IMR-90 (cell line): ENCODE results near the gene KCNK7.

ENCODE experiments used
- BHLHE40 ChIP-seq: fragments of 150-350 bp; IDR thresholded peaks from 2 replicates; pipeline ENCODE4 v1.6.1; 2016; ENCODE audit warnings: mild to moderate bottlenecking, low read depth, low read length
- CEBPB ChIP-seq: IDR thresholded peaks from 2 replicates; pipeline ENCODE4 v1.6.1; 2012; ENCODE audit warnings: low read depth, low read length, improper control_type of control experiment
- CHD1 ChIP-seq: IDR thresholded peaks from 2 replicates; pipeline ENCODE4 v1.6.1; 2012; ENCODE audit warnings: low read depth, low read length, improper control_type of control experiment
- FOS ChIP-seq: fragments of 150-350 bp; IDR thresholded peaks from 2 replicates; pipeline ENCODE4 v1.6.1; 2016; ENCODE audit warnings: low read depth, low read length
- MAFK ChIP-seq: IDR thresholded peaks from 2 replicates; pipeline ENCODE4 v1.6.1; 2012; ENCODE audit warnings: low read depth, low read length, improper control_type of control experiment
- MXI1 ChIP-seq: IDR thresholded peaks from 2 replicates; pipeline ENCODE4 v1.6.1; 2012; ENCODE audit warnings: low read depth, mild to moderate bottlenecking, low read length, moderate library complexity, borderline replicate concordance
- NFE2L2 ChIP-seq: fragments of 150-350 bp; IDR thresholded peaks from 2 replicates; pipeline ENCODE4 v1.6.1; 2016; ENCODE audit warnings: low read depth, mild to moderate bottlenecking, low read length
- POLR2A ChIP-seq: IDR thresholded peaks from 2 replicates; pipeline ENCODE4 v1.6.1; 2012; ENCODE audit warnings: mild to moderate bottlenecking, low read depth, low read length
- RCOR1 ChIP-seq: IDR thresholded peaks from 2 replicates; pipeline ENCODE4 v1.6.1; 2012; ENCODE audit warnings: mild to moderate bottlenecking, low read length, improper control_type of control experiment; ENCODE audit not compliant: insufficient replicate concordance
- SMC3 ChIP-seq: fragments of 150-350 bp; IDR thresholded peaks from 2 replicates; pipeline ENCODE4 v1.6.1; 2016; ENCODE audit warnings: low read depth, mild to moderate bottlenecking, antibody characterized with exemption, low read length, moderate library complexity
- TF ChIP-seq, protein P1 (sequence below): conservative IDR thresholded peaks from 2 replicates; pipeline ENCODE4 v1.5.1; 2012; ENCODE audit warnings: mild to moderate bottlenecking, low read depth, low read length, improper control_type of control experiment
- TF ChIP-seq, protein P2 (sequence below): fragments of 150-350 bp; IDR thresholded peaks from 2 replicates; pipeline ENCODE4 v1.6.1; 2017; ENCODE audit warnings: mild to moderate bottlenecking, antibody characterized with exemption, low read length, low read depth

DNA sequence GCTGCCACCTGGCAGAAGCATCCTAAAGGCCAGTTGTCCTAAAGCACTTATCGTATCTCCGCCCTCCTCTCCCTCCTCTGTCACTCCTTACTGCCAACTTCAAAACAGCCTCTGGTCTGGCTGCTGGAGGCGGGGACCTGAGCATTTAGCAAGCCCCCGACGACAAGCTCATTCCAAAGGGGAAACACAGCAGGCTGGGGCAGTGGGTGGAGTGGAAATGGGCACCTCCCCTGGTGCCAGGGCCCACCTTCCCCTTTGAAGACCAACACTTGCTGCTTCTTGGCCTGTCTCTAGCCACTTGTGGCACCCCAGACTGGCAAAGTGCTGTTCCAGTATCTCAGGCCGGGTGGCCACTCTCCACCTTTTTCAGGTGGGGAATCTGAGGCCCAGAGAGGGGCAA, 14.8 kb upstream of the KCNK7 start:
- TF ChIP-seq POLR2A: no peak
- TF ChIP-seq, protein P1, sequence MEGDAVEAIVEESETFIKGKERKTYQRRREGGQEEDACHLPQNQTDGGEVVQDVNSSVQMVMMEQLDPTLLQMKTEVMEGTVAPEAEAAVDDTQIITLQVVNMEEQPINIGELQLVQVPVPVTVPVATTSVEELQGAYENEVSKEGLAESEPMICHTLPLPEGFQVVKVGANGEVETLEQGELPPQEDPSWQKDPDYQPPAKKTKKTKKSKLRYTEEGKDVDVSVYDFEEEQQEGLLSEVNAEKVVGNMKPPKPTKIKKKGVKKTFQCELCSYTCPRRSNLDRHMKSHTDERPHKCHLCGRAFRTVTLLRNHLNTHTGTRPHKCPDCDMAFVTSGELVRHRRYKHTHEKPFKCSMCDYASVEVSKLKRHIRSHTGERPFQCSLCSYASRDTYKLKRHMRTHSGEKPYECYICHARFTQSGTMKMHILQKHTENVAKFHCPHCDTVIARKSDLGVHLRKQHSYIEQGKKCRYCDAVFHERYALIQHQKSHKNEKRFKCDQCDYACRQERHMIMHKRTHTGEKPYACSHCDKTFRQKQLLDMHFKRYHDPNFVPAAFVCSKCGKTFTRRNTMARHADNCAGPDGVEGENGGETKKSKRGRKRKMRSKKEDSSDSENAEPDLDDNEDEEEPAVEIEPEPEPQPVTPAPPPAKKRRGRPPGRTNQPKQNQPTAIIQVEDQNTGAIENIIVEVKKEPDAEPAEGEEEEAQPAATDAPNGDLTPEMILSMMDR: no peak
- no peak for TF ChIP-seq CHD1
- TF ChIP-seq MAFK: no peak
- TF ChIP-seq FOS: no peak
- TF ChIP-seq CEBPB: no peak
- no peak for TF ChIP-seq RCOR1
- TF ChIP-seq, protein P2, sequence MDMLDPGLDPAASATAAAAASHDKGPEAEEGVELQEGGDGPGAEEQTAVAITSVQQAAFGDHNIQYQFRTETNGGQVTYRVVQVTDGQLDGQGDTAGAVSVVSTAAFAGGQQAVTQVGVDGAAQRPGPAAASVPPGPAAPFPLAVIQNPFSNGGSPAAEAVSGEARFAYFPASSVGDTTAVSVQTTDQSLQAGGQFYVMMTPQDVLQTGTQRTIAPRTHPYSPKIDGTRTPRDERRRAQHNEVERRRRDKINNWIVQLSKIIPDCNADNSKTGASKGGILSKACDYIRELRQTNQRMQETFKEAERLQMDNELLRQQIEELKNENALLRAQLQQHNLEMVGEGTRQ: no peak
- no peak for TF ChIP-seq BHLHE40
- no peak for TF ChIP-seq SMC3
- TF ChIP-seq NFE2L2: no peak
- TF ChIP-seq MXI1: no peak
